Measurements from ENCODE around the gene CLSTN3. TPM values are rescaled to one million over a fixed set of nuclear protein-coding genes. Genes with fewer than 3 reads are reported as not detected.

The CLSTN3 gene
- total and polyA plus RNA-seq, 2 of the 13 experiments (the other 11 are each of a cell fraction or from before 2014, with no cell fraction given), result 26.2 to 94.1 TPM

DNA sequence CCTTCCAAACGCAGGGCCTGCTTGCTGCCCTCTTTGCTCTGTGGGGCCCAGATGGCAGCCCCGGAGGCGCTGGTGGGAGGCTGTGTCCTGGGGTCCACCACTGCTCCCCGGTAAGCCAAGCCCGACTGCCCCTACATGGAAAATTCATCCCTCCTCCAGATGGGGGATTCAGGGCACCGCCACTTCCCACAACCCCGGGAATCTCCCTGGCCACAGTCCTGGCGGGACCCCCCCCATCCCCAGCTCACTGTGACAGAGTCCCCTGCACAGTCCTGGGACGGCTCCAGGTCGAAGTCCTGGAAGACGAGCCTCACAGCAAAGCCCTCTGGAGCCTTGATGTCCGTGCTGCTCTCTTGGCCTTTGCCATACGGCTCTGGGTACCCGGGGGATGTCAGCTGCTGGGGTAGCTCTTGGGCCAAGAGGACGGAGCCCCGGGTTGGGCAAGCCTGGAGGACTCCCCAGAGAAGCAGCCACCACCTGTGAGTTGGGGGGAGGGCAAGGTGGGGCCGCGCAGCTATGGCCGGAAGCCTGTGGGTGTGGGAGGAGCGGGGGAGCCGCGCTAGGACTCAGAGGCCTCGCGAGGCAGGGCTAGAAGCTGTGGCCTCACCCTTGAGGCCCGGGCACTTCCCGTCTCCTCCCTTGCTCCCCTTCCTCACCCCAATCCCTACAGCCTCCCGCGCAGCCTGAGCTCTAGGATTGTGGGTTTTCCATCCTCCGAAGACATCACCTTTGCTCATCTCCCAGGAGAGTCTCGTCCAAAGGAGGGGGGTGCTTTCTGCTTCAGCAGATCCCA, 22.0 kb upstream of the CLSTN3 start (continued):
- TF ChIP-seq ZNF546 (CRISPR knock-in tag; conservative IDR thresholded peaks at IDR 0.05) (0 out of 2 replicates have a peak, but pooled peaks have one; percentile 70), SATB2 (CRISPR knock-in tag; IDR thresholded peaks at IDR 0.05) (0 out of 2 replicates have a peak, but pooled peaks have one; percentile 36), MAX (IDR thresholded peaks at IDR 0.05) (peak; percentile 66), ZMYM3 (CRISPR knock-in tag; IDR thresholded peaks at IDR 0.05) (peak; percentile 37; the same call in 1 of the 2 replicates), KDM1A (CRISPR knock-in tag; IDR thresholded peaks at IDR 0.05) (no peak), ELF1 (CRISPR knock-in tag; IDR thresholded peaks at IDR 0.05) (peak; percentile 56), ZNF790 (CRISPR knock-in tag; IDR thresholded peaks at IDR 0.05; ENCODE audit: borderline replicate concordance) (no peak), ZNF788 (CRISPR knock-in tag; IDR thresholded peaks at IDR 0.05; ENCODE audit: borderline replicate concordance) (peak; percentile 35; the same call in 1 of the 2 replicates), ZFX (CRISPR knock-in tag; IDR thresholded peaks at IDR 0.05; ENCODE audit: low read depth) (peak; percentile 84), NFKBIZ (CRISPR knock-in tag; IDR thresholded peaks at IDR 0.05) (no peak; the same call in 1 of the 2 replicates), NFYC (CRISPR knock-in tag; IDR thresholded peaks at IDR 0.05) (0 out of 2 replicates have a peak, but pooled peaks have one; percentile 6), RFXANK (CRISPR knock-in tag; IDR thresholded peaks at IDR 0.05) (no peak), FOSL1 (CRISPR knock-in tag; IDR thresholded peaks at IDR 0.05; ENCODE audit: borderline replicate concordance) (0 out of 2 replicates have a peak, but pooled peaks have one; percentile 7), BRCA1 (CRISPR knock-in tag; IDR thresholded peaks at IDR 0.05) (no peak), ZHX1 (CRISPR knock-in tag; IDR thresholded peaks at IDR 0.05; ENCODE audit: low read depth) (no peak), ZNF253 (CRISPR knock-in tag; IDR thresholded peaks at IDR 0.05; ENCODE audit: borderline replicate concordance) (peak; percentile 78; the same call in 1 of the 2 replicates), ZIK1 (CRISPR knock-in tag; IDR thresholded peaks at IDR 0.05; ENCODE audit: borderline replicate concordance, low read depth) (no peak), ZNF558 (CRISPR knock-in tag; IDR thresholded peaks at IDR 0.05; ENCODE audit: borderline replicate concordance) (peak; percentile 48; the same call in 1 of the 2 replicates), SNAPC4 (CRISPR knock-in tag; IDR thresholded peaks at IDR 0.05) (peak; percentile 67; the same call in 1 of the 2 replicates), YY1 (IDR thresholded peaks at IDR 0.05; ENCODE audit: insufficient read depth, insufficient replicate concordance, low read depth, low read length) (peak; percentile 29), AHR (CRISPR knock-in tag; IDR thresholded peaks at IDR 0.05) (peak; percentile 65; the same call in 1 of the 2 replicates), ZNF850 (CRISPR knock-in tag; conservative IDR thresholded peaks at IDR 0.05) (no peak)

All from HepG2 (cell line).